GM12873 (cell line): ENCODE measurements around the gene HOXC11.

Experiments used
- CTCF ChIP-seq: IDR thresholded peaks from 2 replicates; pipeline ENCODE4 v1.5.1; 2012; ENCODE audit warnings: low read depth, mild to moderate bottlenecking, moderate library complexity, low read length, control low read depth; ENCODE audit not compliant: insufficient read depth; ENCODE audit errors: missing control alignments

Gene HOXC11

DNA sequence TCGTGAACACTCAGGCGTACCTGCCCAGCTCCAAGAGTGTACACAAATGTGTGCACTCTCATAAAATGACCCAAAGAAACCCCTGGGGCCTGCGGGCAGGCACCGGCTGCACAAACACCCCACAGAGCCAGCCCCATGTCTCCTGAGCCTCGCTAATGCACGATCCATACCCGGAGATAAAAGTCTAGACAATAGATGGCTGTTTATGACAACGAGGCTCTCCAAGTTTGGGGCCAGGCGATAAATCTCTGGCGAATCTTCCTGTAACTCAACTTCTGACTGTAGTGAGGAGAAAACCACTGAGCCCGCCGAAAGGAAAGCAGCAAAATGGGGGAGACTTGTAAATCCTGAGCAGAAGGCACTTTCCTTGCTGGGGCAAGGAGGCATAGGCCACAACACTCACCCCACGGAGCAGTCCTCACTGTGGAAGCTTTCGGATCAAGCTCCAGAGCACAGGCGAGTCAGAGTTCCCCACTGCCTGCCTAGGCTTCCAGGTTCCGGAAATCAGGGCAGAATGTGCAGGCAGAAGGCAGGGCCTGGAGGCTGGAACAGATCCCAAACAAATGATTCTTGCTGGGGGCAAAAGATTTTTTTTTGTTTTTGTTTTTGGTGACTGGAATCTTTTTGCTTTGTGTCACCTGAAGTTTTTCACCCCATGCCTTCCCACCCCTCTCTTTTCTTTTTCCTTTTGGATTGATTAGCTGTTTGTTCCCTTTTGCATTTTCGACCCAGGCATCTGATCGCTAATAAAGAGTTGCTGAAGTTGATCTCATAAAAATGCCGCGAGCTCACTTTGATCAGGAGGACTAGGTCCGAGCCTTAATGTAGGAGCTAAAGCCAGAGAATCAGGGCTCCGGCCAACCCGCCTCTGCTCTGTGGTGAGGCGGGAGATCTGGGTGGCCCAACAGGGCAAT is 4.5 kb upstream of the HOXC11 start:
- TF ChIP-seq CTCF: no peak

DNA sequence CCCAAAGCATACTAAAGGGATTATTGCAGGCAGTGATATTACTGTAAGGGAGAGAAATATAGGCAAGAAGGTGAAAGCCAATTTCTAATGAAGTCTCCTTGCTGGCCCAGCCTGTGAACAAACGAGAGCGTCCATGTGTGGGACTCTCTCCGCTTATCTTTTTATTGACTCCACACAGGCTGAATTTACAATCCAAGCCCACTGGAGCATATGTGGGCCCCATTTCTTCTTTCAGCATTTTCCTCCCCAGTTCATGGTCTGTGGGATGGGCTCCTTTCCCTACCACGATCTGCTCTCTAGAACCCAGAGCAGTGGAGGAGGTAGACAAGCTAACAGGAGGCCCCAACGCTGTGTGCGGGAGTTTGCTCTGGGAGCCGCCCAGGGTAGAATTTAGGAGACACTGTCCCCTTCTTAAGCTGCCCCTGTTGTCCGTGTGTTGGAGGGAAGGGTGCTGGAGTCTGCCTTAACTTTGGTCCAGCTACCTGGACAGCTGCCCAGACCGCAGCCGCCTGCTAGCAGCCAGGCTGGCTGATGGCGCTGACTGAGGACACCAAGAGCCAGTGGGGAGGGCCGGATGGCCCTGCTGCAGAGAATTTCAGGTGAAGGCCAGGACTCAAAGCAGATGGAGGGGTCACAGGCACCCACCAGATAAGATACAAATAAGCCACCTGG is 3.2 kb upstream of the HOXC11 start:
- no peak for TF ChIP-seq CTCF

- no peak for TF ChIP-seq CTCF
These were observed 2.5 kb upstream of the HOXC11 start for GRCh38 chr12:53970451-53970850.

- TF ChIP-seq CTCF: no peak
These were observed 1.8 kb upstream of the HOXC11 start for GRCh38 chr12:53971129-53971528.

- no peak for TF ChIP-seq CTCF
These were observed 1.2 kb upstream of the HOXC11 start for GRCh38 chr12:53971686-53972085.

DNA sequence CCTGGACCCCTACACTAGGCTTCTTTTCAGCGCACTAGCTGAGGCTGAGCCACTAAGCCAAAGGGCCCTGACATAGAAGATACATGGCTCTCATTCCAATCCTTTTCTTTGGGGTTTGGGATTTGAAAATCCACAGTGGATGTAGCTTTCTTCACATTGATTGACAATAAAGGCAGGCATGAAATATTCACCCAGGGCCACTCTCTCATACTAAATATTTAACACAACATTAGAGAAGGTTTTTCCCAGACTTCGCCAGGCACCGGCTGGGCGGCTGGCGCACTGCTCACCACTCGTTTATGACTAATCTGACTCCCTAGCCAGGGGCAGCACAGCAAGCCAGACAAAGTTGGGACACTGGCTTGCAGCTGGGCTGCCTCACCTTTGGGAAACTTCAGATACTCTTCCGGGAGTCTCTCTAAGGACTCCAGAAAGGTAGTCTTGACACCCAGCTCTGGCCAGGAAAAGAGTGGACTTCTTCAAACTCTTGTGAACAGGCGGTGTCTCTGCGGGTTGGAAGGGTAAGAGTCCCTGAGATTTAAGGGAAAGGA is 699 bp upstream of the HOXC11 start:
- TF ChIP-seq CTCF: no peak

DNA sequence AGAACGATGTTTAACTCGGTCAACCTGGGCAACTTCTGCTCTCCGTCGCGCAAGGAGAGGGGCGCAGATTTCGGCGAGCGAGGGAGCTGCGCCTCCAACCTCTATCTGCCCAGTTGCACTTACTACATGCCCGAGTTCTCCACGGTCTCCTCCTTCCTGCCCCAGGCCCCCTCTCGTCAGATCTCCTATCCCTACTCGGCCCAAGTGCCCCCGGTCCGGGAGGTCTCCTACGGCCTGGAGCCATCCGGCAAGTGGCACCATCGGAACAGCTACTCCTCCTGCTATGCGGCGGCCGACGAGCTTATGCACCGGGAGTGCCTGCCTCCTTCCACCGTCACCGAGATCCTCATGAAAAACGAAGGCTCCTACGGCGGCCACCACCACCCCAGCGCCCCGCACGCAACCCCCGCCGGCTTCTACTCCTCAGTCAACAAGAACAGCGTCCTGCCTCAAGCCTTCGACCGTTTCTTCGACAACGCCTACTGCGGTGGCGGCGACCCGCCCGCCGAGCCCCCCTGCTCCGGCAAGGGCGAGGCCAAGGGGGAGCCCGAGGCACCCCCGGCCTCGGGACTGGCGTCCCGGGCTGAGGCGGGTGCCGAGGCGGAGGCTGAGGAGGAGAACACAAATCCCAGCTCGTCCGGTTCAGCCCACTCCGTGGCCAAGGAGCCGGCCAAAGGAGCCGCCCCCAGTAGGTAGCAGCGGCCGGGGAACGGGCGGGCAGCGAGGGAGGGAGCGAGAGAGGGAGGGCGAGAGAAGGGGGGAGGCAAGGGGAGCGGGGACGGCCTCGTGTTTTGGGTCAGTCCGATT is 513 bp downstream of the HOXC11 start:
- TF ChIP-seq CTCF: no peak
